H1 (cell line): ENCODE results near the gene KCMF1. TPM values are rescaled to one million over a fixed set of nuclear protein-coding genes. Genes with fewer than 3 reads are reported as not detected.

Experiments used
- CHD7 ChIP-seq: fragments of 300-600 bp; sonication (generic); IDR thresholded peaks from 2 replicates; pipeline ENCODE4 v1.7.1; 2012; ENCODE audit warnings: low read length, moderate library complexity, mild to moderate bottlenecking, inconsistent platforms; ENCODE audit not compliant: insufficient replicate concordance
- polyA plus RNA-seq, 7 experiments: library from polyadenylated mRNA; depleted of rRNA in 3 of 7; stranded (reverse) in 5 of 7; unstranded in 2 of 7; fragments of >200 nt in 5 of 7; fragments of 200-250 nt in 2 of 7; gene quantifications; 1 replicate in 5 of 7; 2 replicates in 1 of 7; 4 replicates in 1 of 7; pipeline versions ENCODE4 v1.2.1 to v1.2.3, GENCODE V29; 2011 to 2013; ENCODE audit warnings: missing spikeins in 2 of 7, mixed read lengths in 2 of 7
- total RNA-seq: library from RNA; stranded (reverse); fragmentation: NEBNext Ultra II Directional; extraction: Animal tissue kit (Norgen Biotek cat#: 25700); gene quantifications from 2 replicates; pipeline ENCODE4 v1.2.1, GENCODE V29; 2021

The KCMF1 gene
- total and polyA plus RNA-seq, 2 of the 8 experiments (the other 6 are each of a cell fraction or from before 2014, with no cell fraction given): 86.9 to 149 TPM

- TF ChIP-seq CHD7: no peak
Observed at GRCh38 chr2:84972932-84973331, 2.0 kb downstream of the KCMF1 start (continued).
